ENCODE measurements around the gene NSUN2. TPM values are rescaled to one million over a fixed set of nuclear protein-coding genes. Genes with fewer than 3 reads are reported as not detected.

The NSUN2 gene
- total RNA-seq, 4 donors from 2014 or later, result 38.5 to 100 (median 40.4) TPM

DNA sequence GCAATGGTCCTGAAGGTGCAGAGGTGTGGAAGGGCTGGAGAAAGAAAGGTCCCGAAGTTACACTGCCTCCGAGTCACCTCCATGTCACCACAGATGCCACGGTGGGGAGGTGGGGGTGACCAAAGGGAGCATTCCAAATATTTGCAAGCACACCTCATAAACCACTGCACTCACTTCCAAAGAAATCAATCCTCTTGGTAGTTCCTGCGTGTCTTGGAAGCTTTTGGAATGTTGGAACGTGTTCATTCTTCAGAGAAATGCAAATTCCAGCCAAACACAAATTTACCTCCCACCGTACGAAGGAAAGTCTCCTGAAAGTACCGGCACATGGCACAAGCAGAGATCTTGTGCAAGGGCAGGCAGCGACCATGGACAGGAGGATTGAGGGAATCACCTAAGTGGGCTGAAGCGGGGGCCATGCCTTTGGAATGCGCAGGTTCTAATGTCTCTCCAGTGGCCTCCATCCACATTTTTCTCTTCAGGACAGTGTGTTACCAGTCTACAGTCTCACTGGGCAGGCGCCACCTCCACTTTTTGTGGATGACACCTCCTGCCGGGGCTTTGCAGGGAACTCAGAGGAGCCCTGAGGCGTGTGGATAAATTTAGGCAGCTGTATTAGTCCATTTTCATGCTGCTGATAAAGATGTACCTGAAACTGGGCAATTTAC is 54.0 kb downstream of the NSUN2 start:
- ATAC-seq (ENCODE audit: low FRiP score) (no peak), DNase-seq (ENCODE audit: low spot score) (no peak)

DNA sequence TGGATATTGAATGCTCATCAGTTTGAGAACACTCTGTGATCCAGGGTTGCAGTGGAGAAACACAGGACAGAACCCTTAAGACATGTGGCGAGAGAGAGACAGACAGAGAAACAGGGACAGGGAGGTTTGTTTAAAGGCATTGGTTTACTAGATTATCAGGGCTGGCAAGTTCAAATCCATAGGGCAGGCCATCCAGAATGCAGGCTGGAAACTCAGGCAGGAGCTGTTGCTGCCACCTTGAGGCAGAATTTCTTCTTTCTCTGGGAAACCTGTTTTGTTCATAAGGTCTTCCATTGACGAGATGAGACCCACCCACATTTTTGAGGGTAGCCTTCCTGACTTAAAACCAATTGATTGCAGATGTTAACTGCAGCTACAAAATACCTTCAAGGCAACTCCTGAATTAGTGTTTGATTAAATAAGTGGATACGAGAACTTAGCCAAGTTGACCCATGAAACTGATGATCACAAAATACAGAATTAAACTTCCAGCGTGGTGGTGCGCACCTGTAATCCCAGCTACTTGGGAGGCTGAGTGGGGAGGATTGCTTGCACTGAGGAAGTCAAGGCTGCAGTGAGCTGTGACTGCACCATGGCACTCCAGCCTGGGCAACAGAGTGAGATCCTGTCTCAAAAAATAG is 55.9 kb downstream of the NSUN2 start:
- no peak for TF ChIP-seq CTCF (IDR thresholded peaks at IDR 0.05)
- no peak for ATAC-seq (ENCODE audit: low FRiP score)
- no peak for DNase-seq (ENCODE audit: low spot score)

More for the DNA sequence above, 54.0 kb downstream of the NSUN2 start:
- TF ChIP-seq CTCF (IDR thresholded peaks at IDR 0.05), result no peak

- no peak for TF ChIP-seq CTCF (IDR thresholded peaks at IDR 0.05)
- DNase-seq (ENCODE audit: low spot score) (no peak), ATAC-seq (ENCODE audit: low FRiP score) (no peak)
These were observed 58.2 kb downstream of the NSUN2 start for GRCh38 chr5:6574537-6575245.

- no peak for TF ChIP-seq CTCF (IDR thresholded peaks at IDR 0.05)
- no peak for DNase-seq (ENCODE audit: low spot score)
- no peak for ATAC-seq (ENCODE audit: low FRiP score)
These were observed 58.7 kb downstream of the NSUN2 start for GRCh38 chr5:6574111-6574510.

DNA sequence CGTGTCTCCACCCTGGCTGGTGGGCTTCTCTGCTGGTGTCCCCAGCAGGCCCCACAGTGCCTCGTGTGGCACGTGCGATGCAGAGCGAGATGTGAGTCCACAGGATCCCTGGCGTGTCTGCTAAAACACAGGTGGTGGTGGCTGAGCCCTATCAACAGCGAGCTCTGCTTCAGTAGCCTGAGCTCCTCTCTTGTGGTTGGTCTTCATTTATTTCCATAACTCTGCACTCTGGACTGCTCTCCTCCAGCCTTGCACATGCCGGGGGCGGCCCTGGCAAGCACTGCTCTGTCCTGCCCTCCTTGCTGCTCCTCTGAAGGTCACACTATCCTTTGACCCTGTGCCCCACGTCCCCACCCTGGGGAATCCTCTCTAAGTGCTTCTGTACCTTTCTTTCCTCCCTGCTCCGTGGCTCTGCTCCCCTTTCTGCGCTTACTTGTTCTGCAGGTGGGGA is 59.2 kb downstream of the NSUN2 start:
- no peak for ATAC-seq (ENCODE audit: low FRiP score)
- DNase-seq (ENCODE audit: low spot score), result no peak
- TF ChIP-seq CTCF (IDR thresholded peaks at IDR 0.05), result no peak

DNA sequence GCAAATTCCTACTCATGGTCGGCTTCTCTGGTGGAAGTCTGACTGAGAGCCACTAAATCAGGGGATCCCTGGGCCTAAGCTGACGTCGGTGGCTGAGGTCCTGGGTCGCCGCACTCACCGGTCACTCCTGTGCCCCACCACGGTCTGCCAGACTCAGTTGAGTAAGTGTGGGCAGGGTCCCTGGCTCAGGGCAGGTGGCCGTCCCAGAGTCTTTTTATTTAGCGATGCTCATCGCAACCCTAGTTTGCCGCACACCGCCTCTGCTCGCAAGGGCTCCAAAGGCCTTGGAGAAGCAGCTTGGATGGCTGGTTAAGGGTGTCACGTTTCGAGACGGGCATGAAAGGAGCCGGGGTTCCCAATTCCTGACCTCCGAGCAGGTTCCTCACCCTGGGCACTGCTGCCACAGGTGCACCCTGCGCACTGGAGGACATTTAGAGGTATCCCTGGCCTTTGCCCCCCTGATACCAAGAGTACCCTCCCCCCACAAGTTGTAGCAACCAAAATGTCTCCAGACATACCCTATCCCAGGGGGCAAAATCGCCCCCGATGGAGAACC is 59.9 kb downstream of the NSUN2 start:
- no peak for TF ChIP-seq CTCF (IDR thresholded peaks at IDR 0.05)
- DNase-seq (ENCODE audit: low spot score) (no peak), ATAC-seq (ENCODE audit: low FRiP score) (no peak)
